HEK293 (cell line): ENCODE results near the gene P2RX2.

Source experiments
- MZF1 ChIP-seq: fragments of 450-650 bp; formaldehyde crosslinking; IDR thresholded peaks from 2 replicates; pipeline ENCODE4 v1.5.1; 2017; ENCODE audit warnings: missing biosample characterization, missing genetic modification characterization, borderline replicate concordance
- REST ChIP-seq: fragments of 450-650 bp; formaldehyde crosslinking; IDR thresholded peaks from 2 replicates; pipeline ENCODE4 v1.5.1; 2016; ENCODE audit warnings: missing biosample characterization, missing genetic modification characterization
- SALL2 ChIP-seq: fragments of 450-650 bp; formaldehyde crosslinking; IDR thresholded peaks from 2 replicates; pipeline ENCODE4 v1.5.0; 2017; ENCODE audit warnings: missing biosample characterization, mild to moderate bottlenecking, missing genetic modification characterization, borderline replicate concordance
- ZNF16 ChIP-seq: fragments of 450-650 bp; formaldehyde crosslinking; IDR thresholded peaks from 2 replicates; pipeline ENCODE4 v1.5.1; 2016; ENCODE audit warnings: low read depth, missing biosample characterization, missing genetic modification characterization
- ZNF24 ChIP-seq: fragments of 450-650 bp; formaldehyde crosslinking; IDR thresholded peaks from 2 replicates; pipeline ENCODE4 v1.5.1; 2016; ENCODE audit warnings: missing biosample characterization, missing genetic modification characterization
- ZNF335 ChIP-seq: fragments of 450-650 bp; formaldehyde crosslinking; conservative IDR thresholded peaks from 2 replicates; pipeline ENCODE4 v1.5.1; 2016; ENCODE audit warnings: missing biosample characterization, missing genetic modification characterization
- ZNF548 ChIP-seq: fragments of 450-650 bp; formaldehyde crosslinking; IDR thresholded peaks from 2 replicates; pipeline ENCODE4 v1.5.1; 2016; ENCODE audit warnings: missing biosample characterization, missing genetic modification characterization
- TF ChIP-seq, protein P1 (sequence below): fragments of 450-650 bp; formaldehyde crosslinking; IDR thresholded peaks from 2 replicates; pipeline ENCODE4 v1.5.1; 2016; ENCODE audit warnings: missing biosample characterization, missing genetic modification characterization
- TF ChIP-seq, protein P2 (sequence below): fragments of 450-650 bp; formaldehyde crosslinking; IDR thresholded peaks from 2 replicates; pipeline ENCODE4 v1.5.1; 2016; ENCODE audit warnings: missing biosample characterization, missing genetic modification characterization, borderline replicate concordance

DNA sequence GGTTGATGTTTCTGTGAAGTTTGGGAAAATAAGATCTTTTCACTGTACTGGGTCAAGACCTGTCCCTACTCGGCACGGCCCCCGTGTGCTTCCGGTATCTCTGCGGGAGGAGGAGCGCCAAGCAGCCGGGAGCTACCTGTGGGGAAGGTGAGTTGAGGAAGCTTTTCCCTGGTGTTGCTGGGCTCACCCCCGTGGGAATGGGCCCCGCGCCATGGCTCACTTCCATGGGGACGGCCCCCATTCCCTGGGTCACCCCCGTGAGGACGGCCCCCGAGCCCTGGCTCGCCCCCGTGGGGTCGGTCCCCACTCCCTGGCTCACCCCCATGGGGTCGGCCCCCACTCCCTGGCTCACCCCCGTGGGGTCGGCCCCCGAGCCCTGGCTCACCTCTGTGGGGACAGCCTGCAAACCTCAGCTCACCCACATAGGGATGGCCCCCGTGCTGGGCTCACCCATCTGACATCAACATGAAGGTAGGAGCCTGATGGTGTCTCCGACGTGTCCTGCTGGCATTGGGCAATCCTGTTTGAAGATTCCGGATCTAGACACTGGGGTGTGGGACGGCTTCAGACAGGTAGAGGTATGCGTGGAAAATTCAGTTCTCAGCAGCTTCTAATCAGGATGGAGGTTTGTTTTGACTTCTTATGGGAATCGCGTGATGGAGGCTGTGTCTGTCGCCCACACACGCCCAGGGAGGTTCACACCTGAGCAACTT is 17.2 kb upstream of the P2RX2 start:
- TF ChIP-seq, protein P1, sequence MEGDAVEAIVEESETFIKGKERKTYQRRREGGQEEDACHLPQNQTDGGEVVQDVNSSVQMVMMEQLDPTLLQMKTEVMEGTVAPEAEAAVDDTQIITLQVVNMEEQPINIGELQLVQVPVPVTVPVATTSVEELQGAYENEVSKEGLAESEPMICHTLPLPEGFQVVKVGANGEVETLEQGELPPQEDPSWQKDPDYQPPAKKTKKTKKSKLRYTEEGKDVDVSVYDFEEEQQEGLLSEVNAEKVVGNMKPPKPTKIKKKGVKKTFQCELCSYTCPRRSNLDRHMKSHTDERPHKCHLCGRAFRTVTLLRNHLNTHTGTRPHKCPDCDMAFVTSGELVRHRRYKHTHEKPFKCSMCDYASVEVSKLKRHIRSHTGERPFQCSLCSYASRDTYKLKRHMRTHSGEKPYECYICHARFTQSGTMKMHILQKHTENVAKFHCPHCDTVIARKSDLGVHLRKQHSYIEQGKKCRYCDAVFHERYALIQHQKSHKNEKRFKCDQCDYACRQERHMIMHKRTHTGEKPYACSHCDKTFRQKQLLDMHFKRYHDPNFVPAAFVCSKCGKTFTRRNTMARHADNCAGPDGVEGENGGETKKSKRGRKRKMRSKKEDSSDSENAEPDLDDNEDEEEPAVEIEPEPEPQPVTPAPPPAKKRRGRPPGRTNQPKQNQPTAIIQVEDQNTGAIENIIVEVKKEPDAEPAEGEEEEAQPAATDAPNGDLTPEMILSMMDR, result no peak
- TF ChIP-seq, protein P2, sequence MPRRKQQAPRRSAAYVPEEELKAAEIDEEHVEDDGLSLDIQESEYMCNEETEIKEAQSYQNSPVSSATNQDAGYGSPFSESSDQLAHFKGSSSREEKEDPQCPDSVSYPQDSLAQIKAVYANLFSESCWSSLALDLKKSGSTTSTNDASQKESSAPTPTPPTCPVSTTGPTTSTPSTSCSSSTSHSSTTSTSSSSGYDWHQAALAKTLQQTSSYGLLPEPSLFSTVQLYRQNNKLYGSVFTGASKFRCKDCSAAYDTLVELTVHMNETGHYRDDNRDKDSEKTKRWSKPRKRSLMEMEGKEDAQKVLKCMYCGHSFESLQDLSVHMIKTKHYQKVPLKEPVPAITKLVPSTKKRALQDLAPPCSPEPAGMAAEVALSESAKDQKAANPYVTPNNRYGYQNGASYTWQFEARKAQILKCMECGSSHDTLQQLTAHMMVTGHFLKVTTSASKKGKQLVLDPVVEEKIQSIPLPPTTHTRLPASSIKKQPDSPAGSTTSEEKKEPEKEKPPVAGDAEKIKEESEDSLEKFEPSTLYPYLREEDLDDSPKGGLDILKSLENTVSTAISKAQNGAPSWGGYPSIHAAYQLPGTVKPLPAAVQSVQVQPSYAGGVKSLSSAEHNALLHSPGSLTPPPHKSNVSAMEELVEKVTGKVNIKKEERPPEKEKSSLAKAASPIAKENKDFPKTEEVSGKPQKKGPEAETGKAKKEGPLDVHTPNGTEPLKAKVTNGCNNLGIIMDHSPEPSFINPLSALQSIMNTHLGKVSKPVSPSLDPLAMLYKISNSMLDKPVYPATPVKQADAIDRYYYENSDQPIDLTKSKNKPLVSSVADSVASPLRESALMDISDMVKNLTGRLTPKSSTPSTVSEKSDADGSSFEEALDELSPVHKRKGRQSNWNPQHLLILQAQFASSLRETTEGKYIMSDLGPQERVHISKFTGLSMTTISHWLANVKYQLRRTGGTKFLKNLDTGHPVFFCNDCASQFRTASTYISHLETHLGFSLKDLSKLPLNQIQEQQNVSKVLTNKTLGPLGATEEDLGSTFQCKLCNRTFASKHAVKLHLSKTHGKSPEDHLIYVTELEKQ, result no peak
- no peak for TF ChIP-seq REST (tag by site-specific recombination)
- no peak for TF ChIP-seq ZNF548 (tag by site-specific recombination)
- no peak for TF ChIP-seq ZNF16
- TF ChIP-seq MZF1 (tag by site-specific recombination), result no peak
- TF ChIP-seq ZNF24, result no peak
- TF ChIP-seq SALL2 (tag by site-specific recombination), result no peak
- TF ChIP-seq ZNF335 (tag by site-specific recombination), result no peak
